HG03139 (cell line): ENCODE measurements around the gene C17orf67.
"Not testable (repeated sequence)": the region's sequence is repeated elsewhere in the genome, so short reads cannot be mapped to it uniquely, and the experiment has no call there.

Experiments
- ATAC-seq: cut with Tn5 transposase; IDR thresholded peaks from one replicate; pipeline ENCODE4 v1.9.1; 2021; ENCODE audit not compliant: unreplicated experiment

Gene C17orf67

DNA sequence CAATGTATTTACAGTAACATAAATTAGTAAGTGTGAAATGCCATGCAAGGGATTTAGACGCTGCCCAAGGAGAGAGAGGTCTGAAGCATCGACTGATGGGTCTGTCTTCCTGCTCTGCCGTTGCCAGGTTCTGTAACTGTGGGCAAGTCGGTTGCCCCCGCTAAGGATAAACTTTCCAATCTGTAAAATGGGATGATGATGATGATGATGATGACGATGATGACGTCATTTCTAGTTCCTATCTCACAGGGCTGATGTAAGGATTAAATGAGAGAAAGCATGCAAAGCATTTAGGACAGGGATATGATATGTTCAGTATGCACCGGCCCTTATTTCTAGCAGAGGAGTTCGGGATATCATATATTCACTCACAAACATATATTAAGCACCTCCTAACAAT is 54.8 kb downstream of the C17orf67 start:
- no peak for ATAC-seq

DNA sequence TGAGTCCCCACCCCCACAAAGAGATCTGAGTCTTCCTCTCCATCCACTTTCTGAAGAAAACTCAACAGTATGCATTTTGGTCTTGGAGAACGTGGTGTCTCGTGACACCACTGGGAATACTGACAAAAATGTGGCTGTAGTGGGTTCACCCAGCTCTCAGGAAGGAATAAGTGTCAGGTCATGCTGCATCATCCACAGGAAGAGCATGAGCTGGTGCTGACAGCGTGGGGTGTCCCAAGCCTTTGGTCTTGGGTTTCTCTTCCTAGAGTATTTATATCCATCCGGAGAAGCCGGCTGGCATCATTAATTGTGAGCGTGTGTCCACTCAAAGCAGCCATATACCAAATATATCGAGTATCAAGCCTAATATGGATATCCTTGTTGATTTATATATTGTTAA is 55.9 kb downstream of the C17orf67 start:
- no peak for ATAC-seq

DNA sequence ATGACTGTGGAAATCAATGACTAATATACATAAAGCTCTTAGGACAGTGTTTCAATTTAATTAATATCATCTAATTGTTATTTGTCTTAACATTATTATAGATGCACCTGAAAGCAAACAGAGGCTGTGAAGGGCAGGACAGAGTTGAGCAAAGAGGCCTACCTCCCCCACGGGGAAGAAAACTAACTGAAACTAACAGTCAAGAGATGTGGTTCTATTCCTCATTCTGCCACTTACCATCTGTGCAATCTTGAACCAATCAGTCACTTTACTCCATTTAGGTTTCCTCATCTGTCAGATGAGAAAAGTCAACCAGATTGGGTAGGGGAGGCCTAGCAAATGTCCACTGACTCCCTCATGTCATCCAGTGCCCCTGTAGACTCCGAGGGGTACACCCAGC is 59.1 kb downstream of the C17orf67 start:
- no peak for ATAC-seq

DNA sequence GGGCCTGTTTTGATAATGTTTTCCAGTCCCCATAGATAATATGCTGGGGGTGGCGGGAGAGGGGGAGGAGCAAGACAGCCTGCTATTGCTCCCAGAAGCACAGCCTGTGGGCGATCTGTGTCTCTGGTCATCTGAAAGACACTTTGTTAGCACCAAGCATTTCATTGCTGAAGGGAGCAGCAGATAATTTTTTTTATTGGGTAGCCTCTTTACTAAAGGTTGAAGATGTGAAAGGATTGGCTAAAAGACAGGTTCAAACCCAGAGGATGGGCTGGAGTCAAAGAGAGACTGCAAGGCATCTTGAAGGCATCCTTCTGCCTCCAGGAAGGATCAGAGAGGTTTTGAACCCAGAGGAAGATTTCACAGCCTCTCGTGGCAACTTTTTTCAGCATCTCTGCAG is 60.6 kb downstream of the C17orf67 start:
- ATAC-seq, result no peak

DNA sequence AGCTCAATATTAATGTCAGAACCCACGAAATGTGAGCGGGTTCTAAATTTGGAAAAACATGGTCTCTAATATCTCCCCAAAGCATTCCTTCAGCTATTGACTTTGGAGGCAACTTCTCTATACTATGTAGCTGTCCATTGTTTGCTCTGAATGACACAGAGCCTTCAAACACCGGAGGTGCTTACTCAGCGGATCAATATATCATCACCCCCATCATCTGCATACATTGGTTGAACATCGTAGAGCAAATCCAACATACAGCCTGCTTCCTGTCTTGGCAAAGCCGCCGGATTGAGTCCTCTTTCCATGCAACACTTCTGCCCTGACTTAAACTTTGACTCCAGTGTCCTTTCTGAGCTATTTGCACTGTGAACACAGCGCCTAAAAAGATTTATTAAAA is 61.3 kb downstream of the C17orf67 start:
- no peak for ATAC-seq

DNA sequence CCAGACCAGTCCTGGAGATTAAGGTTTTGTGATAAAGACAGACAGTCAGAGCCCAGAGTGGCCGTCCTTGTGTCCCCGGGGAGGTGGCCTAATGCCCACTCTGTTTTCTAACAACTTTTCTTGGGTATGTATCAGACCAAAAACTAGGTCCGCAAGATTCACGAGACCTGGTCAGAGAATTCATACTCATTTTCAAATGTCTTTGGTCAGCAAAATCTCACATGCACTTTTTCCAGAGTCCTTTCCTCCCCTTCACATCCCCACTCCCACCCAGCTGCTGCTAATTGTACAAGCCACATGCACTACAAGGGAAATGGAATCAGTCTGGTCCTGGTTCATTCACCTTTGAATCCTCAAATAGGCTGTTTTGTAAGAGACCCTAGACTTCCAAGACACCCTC is 61.7 kb downstream of the C17orf67 start:
- ATAC-seq, result no peak

DNA sequence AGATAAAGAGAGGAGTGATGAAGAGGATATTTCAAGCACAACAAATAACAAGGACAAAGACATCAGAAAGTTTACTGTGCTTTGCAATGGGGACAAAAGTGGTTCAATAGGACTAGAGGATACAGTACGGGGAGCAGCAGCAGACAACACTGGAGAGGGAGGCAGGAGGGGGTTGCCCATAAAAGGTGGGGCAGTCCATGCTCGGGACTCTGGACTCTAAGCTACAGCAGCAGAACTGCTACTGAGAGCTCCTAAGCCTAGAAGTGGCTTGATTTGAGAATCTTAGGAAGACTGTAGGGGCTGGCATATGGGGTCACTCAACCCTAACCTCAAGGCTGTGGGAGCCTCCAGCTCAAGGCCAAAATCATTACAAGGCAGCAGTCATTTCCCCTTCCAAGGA is 62.2 kb downstream of the C17orf67 start:
- ATAC-seq, result no peak

DNA sequence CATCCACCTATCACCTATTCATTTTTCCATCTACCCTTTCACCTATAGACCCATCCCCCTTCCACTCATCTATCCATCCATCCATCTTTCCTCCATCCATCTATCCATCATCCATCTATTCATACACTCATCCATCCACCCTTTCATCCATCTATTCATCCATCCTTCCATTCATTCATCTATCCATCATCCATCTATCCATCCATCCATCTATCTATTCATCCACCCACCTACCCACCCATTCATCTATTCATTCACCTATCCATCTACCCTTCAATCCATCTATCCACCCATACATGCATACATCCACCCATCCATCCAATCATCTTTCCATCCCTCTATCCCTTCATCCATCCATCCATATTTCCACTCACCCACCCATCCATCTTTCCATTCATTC is 63.3 kb downstream of the C17orf67 start:
- no peak for ATAC-seq

DNA sequence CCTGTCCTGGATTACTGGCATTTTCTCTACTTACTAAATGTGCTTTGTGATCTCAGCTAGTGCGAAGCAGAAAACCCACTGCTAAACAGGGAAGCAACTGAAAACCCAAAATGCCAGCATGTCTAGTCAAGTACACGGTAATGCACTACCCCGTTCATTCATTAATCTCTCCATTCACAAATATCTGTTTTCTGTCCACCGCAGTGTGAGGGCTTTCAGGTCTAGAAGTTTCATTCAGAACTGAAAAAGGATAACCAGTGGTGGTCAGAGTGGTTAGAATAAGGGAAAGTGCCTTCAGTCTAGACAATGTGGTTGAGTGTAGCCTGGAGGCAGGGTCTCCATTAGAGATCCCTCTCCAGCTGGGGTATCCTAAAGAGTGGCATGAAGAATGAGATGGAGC is 68.3 kb downstream of the C17orf67 start:
- ATAC-seq, result no peak

DNA sequence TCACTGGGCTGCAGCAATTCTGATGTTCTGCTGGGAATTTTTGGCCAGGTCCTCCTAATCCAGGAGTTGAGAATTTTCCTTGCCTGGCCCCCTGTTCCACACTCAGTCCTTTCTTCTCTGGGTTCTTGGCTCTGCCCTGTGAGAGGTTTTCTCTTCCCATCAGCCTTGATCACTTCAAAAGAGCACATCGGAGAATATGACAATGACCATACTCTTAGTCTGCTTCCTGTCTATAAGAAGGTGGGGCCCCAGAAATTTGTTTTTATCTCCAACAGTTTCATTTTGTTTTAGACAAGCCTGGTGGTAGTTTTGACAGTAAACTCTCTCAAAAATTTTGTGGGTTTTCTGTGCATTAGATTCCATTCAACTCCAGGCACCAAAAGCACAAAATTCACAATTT is 70.7 kb downstream of the C17orf67 start:
- no peak for ATAC-seq

DNA sequence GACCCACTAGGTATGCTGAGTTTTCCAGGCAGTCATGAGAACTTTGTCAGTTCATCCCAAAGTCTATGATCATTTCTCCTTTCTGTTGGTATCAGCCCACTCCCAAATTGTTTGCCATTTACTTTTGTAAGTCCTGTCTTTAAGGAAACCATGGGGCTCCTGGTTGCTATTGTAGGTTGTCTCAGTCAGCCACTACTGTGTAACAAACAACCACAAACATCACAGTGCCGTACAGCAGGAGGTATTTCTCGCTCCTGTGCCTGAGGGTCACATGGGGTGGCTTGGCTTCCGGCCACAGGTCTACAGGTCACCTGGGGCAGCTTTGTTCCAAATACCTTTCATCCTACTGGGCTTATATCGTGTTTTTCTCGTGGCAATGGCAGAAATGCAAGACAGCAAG is 71.6 kb downstream of the C17orf67 start:
- no peak for ATAC-seq

DNA sequence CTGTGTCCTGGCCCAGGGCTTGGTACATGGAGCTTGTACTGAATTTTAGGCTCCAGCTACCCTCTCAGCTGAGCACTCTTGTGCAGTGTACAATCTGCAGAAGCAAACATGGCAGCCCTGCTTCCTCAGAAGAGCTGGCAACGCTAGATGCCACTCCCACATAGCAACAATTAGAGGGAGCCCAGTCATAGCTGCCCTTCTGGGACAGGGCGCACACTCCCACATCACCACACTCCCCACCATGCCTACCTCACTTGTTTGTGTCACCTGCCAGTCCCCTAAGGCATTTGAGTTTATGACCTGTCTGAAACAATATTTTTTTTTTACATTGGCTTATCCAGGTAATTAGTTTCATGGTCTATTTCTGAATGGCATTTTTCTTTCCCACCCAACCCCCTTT is 72.3 kb downstream of the C17orf67 start:
- no peak for ATAC-seq

DNA sequence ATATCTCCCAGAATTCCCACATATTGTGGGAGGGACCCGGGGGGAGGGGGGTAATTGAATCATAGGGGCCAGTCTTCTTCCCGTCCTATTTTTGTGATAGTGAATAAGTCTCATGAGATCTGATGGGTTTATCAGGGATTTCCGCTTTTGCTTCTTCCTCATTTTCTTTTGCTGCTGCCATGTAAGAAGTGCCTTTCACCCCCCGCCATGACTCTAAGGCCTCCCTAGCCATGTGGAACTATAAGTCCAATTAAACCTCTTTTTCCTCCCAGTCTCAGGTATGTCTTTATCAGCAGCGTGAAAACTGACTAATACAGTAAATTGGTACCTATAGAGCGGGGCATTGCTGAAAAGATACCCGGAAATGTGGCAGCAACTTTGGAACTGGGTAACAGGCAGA is 76.1 kb downstream of the C17orf67 start:
- not testable (repeated sequence) for ATAC-seq

DNA sequence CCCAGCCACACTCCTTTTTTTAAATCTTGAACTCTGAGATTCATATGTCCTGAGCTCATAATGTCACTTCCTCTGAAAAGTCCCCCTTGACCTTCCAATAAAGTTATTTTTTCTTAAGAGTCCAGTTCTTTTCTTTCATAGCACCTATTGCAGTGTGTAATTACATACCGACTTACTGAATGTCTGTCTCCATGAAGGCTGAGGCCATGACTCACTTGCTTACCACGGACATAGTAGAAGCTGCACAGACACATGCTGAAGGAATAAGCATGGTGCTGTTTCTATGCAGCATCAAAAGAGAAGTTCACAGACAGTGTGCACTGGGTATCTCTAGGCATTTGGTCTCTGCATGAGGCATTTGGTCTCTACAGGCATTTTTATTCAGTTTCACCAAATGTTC is 77.2 kb downstream of the C17orf67 start:
- ATAC-seq, result no peak

DNA sequence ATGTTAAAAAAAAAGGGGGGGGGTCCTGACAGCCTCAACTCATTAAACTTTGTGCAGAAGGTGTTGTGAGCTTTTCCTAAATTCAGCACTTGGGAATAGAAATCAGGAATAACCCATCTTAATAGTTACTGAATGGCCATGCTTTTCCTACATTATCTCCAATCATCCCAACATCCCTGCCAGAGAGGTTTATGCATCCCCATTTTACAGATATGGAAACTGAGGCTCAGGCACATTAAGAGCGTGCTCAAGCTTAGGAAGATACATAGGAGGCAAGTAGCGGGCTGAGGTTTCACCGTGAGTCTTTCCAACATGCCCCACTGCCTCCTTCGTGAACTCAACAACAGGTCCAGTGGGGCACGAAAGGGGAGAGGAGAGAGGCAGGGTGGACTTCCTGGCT is 78.4 kb downstream of the C17orf67 start:
- no peak for ATAC-seq

DNA sequence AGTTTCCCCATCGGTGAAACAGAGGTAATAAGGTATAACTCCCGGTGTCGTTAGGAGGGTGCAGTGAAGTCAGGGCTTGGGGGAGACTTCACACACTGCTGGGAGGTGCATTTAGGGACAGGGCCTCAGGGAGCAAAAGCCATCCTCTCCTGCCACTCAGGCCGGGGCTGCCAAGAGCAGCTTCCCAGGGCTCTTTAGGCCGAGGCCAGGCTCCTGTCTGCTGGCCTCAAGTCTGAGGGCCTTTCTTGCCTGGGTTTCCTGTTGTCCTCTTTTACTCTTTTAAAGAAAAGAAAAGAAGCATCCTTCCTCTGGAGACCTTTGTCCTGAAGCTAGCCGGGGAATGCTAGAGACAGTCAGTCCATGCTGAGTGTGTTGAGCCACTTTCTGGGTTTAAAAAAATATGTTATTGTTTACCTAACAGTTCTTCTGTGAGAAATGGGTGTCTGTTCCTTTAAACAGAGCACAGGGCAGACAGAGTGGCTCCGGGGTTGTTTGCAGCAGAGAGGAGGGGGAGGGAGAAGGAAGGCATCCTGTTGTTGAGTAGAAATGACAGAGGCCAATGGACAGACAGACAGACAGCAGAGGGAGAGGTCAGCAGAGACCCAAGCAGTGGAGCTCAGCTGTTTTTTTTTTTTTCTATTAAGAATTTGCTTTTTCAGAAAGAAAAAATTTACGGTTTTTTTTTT is 79.1 kb downstream of the C17orf67 start:
- no peak for ATAC-seq

DNA sequence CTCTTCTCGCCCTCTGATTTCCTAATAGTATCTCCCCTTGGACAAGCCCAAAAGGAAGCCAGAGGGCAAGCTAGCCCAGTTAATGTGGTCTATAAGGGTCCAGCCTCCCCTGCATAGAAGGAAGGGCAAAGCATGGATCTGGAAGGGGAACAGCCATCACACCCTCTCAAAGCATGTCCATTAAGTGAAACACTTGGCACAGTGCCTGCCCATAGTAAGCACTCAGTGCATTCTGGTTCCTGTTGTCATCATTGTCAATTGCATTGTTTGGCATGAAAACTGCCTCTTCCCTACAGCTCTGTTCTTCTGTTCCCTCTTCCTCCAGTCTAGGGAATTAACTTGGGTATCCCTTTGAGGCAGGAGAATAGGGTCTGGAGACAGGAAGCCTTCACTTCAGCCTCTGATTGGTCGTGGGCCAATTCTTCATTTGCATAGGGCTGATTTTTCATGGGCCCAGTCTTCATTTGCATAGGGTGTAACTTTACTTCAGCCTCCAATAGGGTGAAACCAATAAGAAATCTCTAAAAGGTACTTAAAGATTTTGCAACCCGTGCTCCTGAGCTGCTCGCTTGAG is 81.4 kb downstream of the C17orf67 start:
- ATAC-seq, result no peak

DNA sequence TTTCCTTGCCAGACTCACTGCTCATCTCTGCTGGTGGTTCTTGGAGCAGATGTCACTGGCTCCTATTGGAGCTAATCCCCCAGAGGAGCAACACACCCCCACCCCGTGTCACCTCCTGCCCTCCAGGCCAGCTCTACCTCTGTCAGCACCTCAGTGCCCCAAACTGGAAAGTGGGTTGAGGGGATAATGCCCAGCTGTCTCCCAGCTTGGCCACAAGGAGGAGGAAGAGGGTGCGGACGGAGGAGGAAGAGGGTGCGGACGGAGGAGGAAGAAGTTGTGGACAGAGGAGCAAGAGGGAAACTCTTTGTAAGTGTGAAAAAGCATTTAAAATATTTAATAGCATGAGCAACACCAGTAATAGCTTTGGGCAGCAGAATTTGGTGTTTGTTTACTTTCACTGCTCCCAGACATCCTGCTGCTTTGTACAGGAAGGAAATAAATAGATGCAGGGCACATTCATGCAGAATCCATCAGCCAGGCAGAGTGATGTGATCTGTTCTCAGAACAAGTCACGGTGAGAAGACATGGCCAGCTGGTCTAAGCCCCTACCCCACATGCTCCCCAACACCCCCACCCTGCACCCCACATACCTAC is 82.5 kb downstream of the C17orf67 start:
- ATAC-seq, result no peak

DNA sequence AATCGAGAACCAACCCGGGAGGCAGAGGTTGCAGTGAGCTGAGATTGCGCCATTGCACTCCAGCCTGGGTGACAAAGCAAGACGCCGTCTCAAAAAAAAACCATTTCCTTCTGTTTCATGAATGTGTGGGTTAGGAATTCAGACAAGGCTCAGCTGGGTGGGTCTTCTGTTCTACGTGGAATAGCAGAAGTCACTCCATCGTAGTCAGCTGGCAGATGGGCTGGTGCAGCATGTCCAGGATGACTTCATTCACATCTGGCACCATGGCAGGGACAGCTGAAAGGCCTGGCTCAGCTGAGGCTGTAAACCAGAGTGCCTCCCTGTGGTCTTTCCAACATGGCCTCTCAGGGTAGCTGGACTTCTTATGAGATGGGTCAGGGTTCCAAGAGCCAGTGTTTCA is 89.0 kb downstream of the C17orf67 start:
- ATAC-seq, result no peak

DNA sequence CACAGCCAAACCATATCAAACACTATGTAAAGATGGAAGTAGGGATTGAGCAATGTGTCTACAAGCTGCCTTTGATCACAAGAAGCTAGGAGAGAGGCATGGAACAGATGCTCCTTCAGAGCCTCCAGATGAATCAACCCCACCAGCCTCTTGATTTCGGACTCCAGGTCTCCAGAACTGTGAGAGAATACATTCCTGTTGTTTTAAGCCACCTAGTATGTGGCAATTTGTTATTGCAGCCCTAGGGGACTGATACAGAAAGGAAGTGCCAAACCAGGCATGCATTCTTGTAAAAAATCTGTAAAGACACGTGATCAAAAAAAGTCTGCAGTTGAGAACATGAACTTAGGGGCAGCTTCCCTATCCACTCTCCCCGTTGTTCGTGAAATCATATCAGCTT is 91.1 kb downstream of the C17orf67 start:
- ATAC-seq, result no peak
